VCaP (cell line): ENCODE measurements around the gene DNM1.
"Not testable (repeated sequence)": the region's sequence is repeated elsewhere in the genome, so short reads cannot be mapped to it uniquely, and the experiment has no call there.

Experiments
- H3K27ac ChIP-seq: fragments of 450-650 bp; 2 replicates; pipeline ENCODE4 v1.5.1; 2017
- CTCF ChIP-seq: fragments of 450-650 bp; conservative IDR thresholded peaks from 2 replicates; pipeline ENCODE4 v1.5.1; 2017; ENCODE audit warnings: mild to moderate bottlenecking, moderate library complexity

DNM1 gene

DNA sequence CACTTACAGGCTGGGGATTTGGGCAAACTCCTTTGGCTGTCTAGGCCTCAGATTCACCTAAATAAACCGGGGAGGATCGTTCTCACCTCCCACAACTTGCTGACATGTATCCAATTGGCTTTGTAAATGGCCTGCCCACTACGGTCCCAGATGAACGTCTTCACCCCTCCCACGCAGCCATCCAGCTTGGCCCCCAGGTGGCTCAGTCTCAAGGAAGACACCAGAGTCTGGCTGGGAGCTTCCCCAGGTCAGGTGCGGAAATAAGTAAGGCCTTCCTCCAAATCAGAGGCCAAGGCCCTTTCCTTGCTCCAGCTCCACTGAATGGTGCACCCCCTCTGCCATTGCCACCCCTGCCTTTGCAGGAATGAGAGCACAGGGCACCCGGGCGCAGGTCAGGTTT is 23.2 kb upstream of the DNM1 start:
- no peak overlapping the region for H3K27ac ChIP-seq
- no peak for TF ChIP-seq CTCF

- no peak overlapping the region for H3K27ac ChIP-seq
- no peak for TF ChIP-seq CTCF
Measured at GRCh38 chr9:128180447-128180846, 22.7 kb upstream of the DNM1 start.

DNA sequence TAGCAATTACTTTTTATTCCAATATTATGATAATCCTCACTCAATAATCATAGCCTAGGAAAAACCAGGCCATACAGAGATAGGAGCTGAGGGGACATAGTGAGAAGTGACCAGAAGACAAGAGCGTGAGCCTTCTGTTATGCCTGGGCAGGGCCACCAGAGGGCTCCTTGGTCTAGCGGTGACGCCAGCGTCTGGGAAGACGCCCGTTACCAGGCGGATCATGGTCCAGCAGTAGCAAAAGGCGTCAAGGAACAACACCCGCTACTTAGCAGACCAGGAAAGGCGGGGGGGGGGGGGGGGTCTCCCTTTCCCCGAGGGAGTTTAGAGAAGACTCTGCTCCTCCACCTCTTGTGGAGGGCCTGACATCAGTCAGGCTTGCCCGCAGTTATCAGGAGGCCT is 21.7 kb upstream of the DNM1 start:
- TF ChIP-seq CTCF = peak; percentile 71
- not testable (repeated sequence) for H3K27ac ChIP-seq

- no peak overlapping the region for H3K27ac ChIP-seq
- no peak for TF ChIP-seq CTCF
Measured at GRCh38 chr9:128182893-128183588, 20.1 kb upstream of the DNM1 start.

- no peak overlapping the region for H3K27ac ChIP-seq
- no peak for TF ChIP-seq CTCF
Measured at GRCh38 chr9:128185979-128186965, 16.9 kb upstream of the DNM1 start.

GRCh38 chr9:128187361-128187760 is 15.8 kb upstream of the DNM1 start:
- TF ChIP-seq CTCF = no peak
- H3K27ac ChIP-seq = no peak overlapping the region

DNA sequence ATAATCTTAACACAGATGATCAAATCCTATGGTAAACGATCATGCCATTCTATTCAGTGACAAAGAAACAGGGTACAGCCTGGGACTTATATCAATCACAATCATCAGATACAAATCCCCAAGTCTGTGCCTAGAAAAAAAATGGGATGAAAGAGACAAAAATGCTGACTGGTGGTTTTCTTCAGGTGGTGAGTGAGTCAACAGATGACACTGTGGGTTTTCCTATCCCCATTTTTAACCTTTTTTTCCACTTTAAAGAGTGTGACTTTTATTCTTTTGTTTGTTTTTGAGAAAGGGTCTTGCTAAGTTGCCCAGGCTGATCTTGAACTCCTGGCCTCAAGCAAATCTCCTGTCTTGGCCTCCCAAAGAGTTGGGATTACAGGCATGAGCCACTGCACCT is 15.0 kb upstream of the DNM1 start:
- no peak overlapping the region for H3K27ac ChIP-seq
- no peak for TF ChIP-seq CTCF
